Mucosa of descending colon (tissue), 3 donors: Measurements from ENCODE around the gene DAAM1. TPM values are rescaled to one million over a fixed set of nuclear protein-coding genes. Genes with fewer than 3 reads are reported as not detected.

Source experiments
- ATAC-seq: fragments of 200-7000 bp; cut with Tn5 transposase; one replicate; pipeline ENCODE4 v1.9.1; 2020; ENCODE audit warnings: mild to moderate bottlenecking, moderate library complexity
- DNase-seq, 3 donors: peaks; one replicate each; pipeline ENCODE4 v3.0.0-alpha.2; 2020
- H3K36me3 ChIP-seq: fragments of 200-600 bp; one replicate; pipeline ENCODE4 v1.8.0; 2021; ENCODE audit warnings: low read depth, mild to moderate bottlenecking
- H3K4me1 ChIP-seq: fragments of 200-600 bp; one replicate; pipeline ENCODE4 v1.8.0; 2021; ENCODE audit warnings: low read depth, mild to moderate bottlenecking
- H3K4me3 ChIP-seq: fragments of 200-600 bp; one replicate; pipeline ENCODE4 v1.8.0; 2021; ENCODE audit warnings: mild to moderate bottlenecking
- H3K9me3 ChIP-seq: fragments of 200-600 bp; one replicate; pipeline ENCODE4 v1.8.0; 2021; ENCODE audit warnings: mild to moderate bottlenecking
- CTCF ChIP-seq: fragments of 200-600 bp; IDR thresholded peaks from one replicate; pipeline ENCODE4 v1.8.0; 2022; ENCODE audit warnings: antibody characterized with exemption, mild to moderate bottlenecking
- intact Hi-C, 2 donors: fragments of 100-400 bp; cut with DNase I in 1 of 2; cut with micrococcal nuclease in 1 of 2; formaldehyde crosslinking; loops; one replicate each; pipeline versions ENCODE4 v1.11.0 to v1.11.1; 2022; cut with DNase I, micrococcal nuclease
- total RNA-seq, 3 donors: library from RNA; stranded (reverse); fragmentation: NEBNext Ultra II Directional in 2 of 3; extraction: Animal tissue kit (Norgen Biotek cat#: 25700) in 2 of 3; gene quantifications; one replicate each; pipeline versions ENCODE4 v1.2.1 to v1.2.4, GENCODE V29; 2021 to 2023
- donor health status: DM: no; HTN: no; CAD: no; lungs with moderate emphysema.
- donor health status: DM: no; HTN: no; CAD: no.
- donor health status: DM: no; HTN: yes; CAD: no.

DAAM1 gene
- total RNA-seq, 3 donors from 2014 or later: 41.0 to 85.4 (median 49.6) TPM

GRCh38 chr14:59213368-59214315 lies 25.2 kb downstream of the DAAM1 start:
- Histone ChIP-seq H3K9me3 (no peaks in the 10 kb centered on the region), H3K36me3 (no peaks in the 10 kb centered on the region), H3K4me3 (no peak overlapping the region), H3K4me1 (peaks cover 14% of the 10 kb centered on the region)
- peak; percentile 60 for ATAC-seq
- TF ChIP-seq CTCF: no peak
- no peak for DNase-seq
- intact Hi-C loops: no loop called here

GRCh38 chr14:59214702-59215302 lies 26.3 kb downstream of the DAAM1 start:
- Histone ChIP-seq H3K9me3 (no peaks in the 10 kb centered on the region), H3K4me1 (peaks cover 17% of the 10 kb centered on the region), H3K36me3 (no peaks in the 10 kb centered on the region), H3K4me3 (no peak overlapping the region)
- ATAC-seq (no peak), DNase-seq (no peak)
- TF ChIP-seq CTCF: no peak
- intact Hi-C loops: no loop called here

- DNase-seq (peak; percentile 23 to 67 (median 47)), ATAC-seq (peak; percentile 73)
- intact Hi-C loops: no loop called here
- no peaks in the 10 kb centered on the region for H3K9me3 ChIP-seq
- H3K4me3 ChIP-seq: no peak overlapping the region
- H3K4me1 ChIP-seq: peaks cover 17% of the 10 kb centered on the region
- H3K36me3 ChIP-seq: no peaks in the 10 kb centered on the region
- TF ChIP-seq CTCF: no peak
Observed at GRCh38 chr14:59215322-59215721, 26.9 kb downstream of the DAAM1 start.

- ATAC-seq (peak; percentile 41), DNase-seq (no peak)
- Histone ChIP-seq H3K36me3 (no peaks in the 10 kb centered on the region), H3K9me3 (no peaks in the 10 kb centered on the region), H3K4me3 (no peak overlapping the region), H3K4me1 (peaks cover 17% of the 10 kb centered on the region)
- intact Hi-C loops: no loop called here
- no peak for TF ChIP-seq CTCF
Observed at GRCh38 chr14:59215757-59216156, 27.3 kb downstream of the DAAM1 start.

- H3K4me3 ChIP-seq: no peak overlapping the region
- DNase-seq (no peak), ATAC-seq (no peak)
- no peak for TF ChIP-seq CTCF
- peaks cover 17% of the 10 kb centered on the region for H3K4me1 ChIP-seq
- H3K36me3 ChIP-seq: no peaks in the 10 kb centered on the region
- no peaks in the 10 kb centered on the region for H3K9me3 ChIP-seq
- intact Hi-C loops: no loop called here
Observed at GRCh38 chr14:59217011-59217410, 28.5 kb downstream of the DAAM1 start.
